Stimulated activated CD4-positive, alpha-beta T cell treated with anti-CD3 and anti-CD28 coated beads, Interleukin-15, amount 100 ng/mL, for 48 hours (primary cell): ENCODE measurements around the gene CTNNA2.

Experiments used
- DNase-seq, 2 donors: peaks; one replicate each; pipeline ENCODE4 v3.0.0-alpha.2; 2020; ENCODE audit warnings: low read depth in 2 of 2

The CTNNA2 gene

DNA sequence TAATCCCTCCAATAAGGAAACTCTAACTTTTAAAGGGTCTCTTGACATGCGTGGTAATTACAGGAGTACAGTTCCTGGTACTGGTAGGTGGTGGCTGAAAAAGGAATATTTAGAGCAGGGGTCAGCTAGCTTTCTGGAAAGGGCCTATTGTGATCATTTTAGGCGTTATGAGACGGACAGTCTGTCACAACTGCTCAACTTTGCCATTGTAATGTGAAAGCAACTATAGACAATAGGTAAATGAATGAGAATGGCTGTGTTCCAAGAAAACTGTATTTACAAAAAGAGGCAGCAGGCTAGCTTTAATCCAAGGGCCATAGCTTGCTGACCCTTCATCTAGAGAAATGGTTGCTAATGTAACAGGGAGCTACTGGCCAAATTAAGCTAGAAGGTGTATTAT, 969.4 kb downstream of the CTNNA2 start:
- no peak for DNase-seq

DNA sequence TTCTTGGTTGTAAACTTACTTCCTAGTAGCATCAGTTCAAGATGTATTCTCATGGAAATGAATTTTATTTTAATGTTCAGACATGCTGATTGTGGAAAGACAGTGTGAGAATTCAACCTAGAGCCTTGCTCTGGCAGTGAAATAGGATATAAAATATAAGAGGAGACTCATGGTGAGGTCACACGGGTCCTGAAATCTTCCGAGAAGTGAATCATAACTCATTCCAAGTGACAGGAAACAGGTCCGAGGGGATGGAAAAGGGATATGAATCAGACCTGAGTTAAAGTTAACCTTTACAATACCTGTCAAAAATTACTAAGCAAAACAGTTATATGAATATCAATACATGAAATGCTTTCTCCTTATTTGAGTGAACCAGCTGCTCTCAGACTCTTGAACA, 976.9 kb downstream of the CTNNA2 start:
- DNase-seq, result no peak

- DNase-seq, result no peak
Observed at GRCh38 chr2:80490964-80491363, 978.1 kb downstream of the CTNNA2 start.

DNA sequence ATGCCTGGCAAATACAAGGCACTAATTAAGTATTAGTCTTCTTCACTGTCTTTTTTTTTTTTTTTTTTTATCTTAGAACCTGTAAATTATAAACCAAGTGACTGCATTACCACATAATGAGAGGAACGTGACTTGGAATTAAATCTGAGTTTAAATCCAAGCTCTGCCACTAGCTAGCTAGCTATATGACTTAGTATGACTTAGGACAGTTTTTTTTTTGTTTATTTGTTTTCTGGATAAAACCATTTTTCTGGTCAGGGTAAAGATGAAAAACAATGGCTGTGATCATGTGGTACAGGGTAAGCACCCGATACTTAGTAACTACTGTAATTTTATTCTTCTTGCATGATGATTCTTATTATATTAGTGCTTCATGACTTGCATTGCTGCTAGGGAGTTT, 983.5 kb downstream of the CTNNA2 start:
- DNase-seq, result no peak

- no peak for DNase-seq
Observed at GRCh38 chr2:80496775-80497174, 983.9 kb downstream of the CTNNA2 start.

- DNase-seq, result no peak
Observed at GRCh38 chr2:80499095-80499494, 986.2 kb downstream of the CTNNA2 start.

- DNase-seq, result no peak
Observed at GRCh38 chr2:80501874-80502624, 989.2 kb downstream of the CTNNA2 start.

- no peak for DNase-seq
Observed at GRCh38 chr2:80506563-80506962, 993.7 kb downstream of the CTNNA2 start.

- DNase-seq, result no peak
Observed at GRCh38 chr2:80510716-80511115, 997.9 kb downstream of the CTNNA2 start.

- no peak for DNase-seq
Observed at GRCh38 chr2:80515964-80516363, 1003.1 kb downstream of the CTNNA2 start.

DNA sequence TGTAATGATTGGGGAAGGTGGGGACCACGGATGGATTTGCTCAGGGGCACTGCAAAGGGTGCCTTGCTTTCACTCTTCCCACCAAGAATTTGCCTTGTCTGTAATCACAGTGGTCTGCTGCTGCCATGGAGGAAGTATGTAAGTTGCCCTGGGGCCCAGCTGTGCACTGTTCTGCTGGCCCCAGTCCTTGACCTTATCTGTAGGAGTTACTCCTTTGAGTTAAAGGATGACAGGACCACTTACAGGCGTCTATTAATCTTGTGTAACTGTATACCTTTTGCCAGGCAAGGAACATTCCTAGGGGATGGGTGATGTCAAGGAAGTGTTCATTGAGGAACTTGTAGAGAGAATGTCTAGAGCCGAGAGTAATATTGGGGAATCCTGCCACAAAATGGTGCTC, 1004.5 kb downstream of the CTNNA2 start:
- no peak for DNase-seq

GRCh38 chr2:80519121-80519643, 1006.3 kb downstream of the CTNNA2 start:
- DNase-seq, result no peak

GRCh38 chr2:80519699-80520291, 1006.9 kb downstream of the CTNNA2 start:
- no peak for DNase-seq

GRCh38 chr2:80525152-80525551, 1012.3 kb downstream of the CTNNA2 start:
- no peak for DNase-seq

GRCh38 chr2:80527119-80527518, 1014.3 kb downstream of the CTNNA2 start:
- DNase-seq, result no peak

- DNase-seq, result no peak
Observed at GRCh38 chr2:80529466-80530165, 1016.8 kb downstream of the CTNNA2 start.

GRCh38 chr2:80530442-80531064, 1017.7 kb downstream of the CTNNA2 start:
- no peak for DNase-seq

GRCh38 chr2:80531319-80531718, 1018.5 kb downstream of the CTNNA2 start:
- no peak for DNase-seq

DNA sequence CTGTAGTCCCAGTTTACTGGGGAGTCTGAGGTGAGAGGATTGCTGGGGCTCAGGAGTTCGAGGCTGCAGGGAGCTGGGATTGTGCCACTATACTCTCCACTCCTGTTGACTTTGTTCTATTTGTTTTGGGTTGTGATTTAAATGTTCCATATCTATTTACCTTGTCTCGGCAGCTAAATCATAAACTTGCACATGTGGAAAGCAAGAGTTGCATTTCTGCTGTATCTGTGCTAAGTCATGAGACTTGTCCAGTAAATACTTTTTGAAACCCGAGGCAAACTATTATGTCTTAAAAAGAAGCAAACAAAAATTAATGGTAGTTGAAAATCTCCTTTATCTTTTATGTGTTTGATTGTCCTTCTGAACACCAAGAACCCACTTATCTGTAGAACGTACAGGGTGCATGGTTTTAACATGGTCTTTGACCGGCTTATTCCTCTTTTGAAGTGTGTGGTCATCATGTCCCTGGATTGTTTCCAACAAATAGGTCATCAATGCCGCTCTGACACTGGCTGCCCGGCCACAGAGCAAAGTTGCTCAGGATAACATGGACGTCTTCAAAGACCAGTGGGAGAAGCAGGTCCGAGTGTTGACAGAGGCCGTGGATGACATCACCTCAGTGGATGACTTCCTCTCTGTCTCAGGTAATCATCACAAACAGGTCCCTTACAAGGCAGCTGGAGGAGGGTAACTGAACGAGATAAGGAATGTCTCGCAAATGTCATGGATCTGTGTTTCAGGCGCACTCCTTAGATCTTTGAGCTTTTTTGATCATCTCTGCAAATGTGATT, 1032.8 kb downstream of the CTNNA2 start:
- no peak for DNase-seq

GRCh38 chr2:80546766-80547165, 1033.9 kb downstream of the CTNNA2 start:
- DNase-seq, result no peak

GRCh38 chr2:80547344-80547743, 1034.5 kb downstream of the CTNNA2 start:
- no peak for DNase-seq

- no peak for DNase-seq
Observed at GRCh38 chr2:80548469-80548868, 1035.6 kb downstream of the CTNNA2 start.
